Inferior parietal cortex (tissue), 1 donor: Measurements from ENCODE around the gene TIMM17B.
A peak's percentile ranks its signal among the peaks of the same experiment; 100 is the strongest.

ENCODE experiments used
- DNase-seq: peaks from one replicate; pipeline ENCODE4 v3.0.0-alpha.2; 2016; ENCODE audit errors: extremely low spot score

TIMM17B gene

DNA sequence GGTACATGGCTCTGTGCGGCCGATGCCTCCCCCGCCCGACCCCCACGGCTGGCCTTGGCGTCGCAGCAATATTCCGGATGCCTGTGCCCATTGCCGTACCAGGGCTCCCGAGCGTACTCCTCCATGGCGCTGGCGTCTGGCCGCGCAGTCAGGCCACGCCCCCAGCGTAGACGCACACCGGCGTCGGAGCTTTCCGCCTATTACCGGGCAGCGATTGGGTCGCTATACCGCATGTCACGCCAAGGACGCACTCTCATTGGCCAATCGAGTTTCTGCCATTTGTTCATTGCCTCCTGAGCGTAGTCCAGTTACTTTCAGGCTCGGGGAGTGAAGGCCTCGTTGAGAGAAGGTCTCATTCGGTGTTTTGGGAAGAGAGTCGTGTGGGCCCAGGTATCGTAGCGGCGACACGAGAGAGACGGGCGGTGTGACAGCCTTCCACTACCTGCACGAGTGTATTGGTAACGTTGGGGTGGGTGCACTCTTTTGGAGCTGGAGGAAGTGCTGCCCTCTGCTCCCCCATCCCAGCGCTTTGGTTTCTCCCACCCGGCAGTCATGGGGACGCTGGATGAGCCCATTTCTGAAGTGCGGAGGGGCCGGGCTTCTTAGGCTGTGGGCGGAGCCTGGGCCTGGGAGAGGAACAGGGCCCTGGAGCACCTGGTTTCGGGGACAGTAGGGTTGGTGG lies at the start of gene TIMM17B, which contains the start of gene PQBP1:
TIMM17B (minus strand) TSS at position 144 of the 682 bp plus-strand sequence; CDS start at position 125, 19 bp downstream.
PQBP1 (plus strand) TSS at position 306 of the 682 bp plus-strand sequence. CDS start 580 bp downstream, outside the sequence.
- peak; percentile 94 for DNase-seq

DNA sequence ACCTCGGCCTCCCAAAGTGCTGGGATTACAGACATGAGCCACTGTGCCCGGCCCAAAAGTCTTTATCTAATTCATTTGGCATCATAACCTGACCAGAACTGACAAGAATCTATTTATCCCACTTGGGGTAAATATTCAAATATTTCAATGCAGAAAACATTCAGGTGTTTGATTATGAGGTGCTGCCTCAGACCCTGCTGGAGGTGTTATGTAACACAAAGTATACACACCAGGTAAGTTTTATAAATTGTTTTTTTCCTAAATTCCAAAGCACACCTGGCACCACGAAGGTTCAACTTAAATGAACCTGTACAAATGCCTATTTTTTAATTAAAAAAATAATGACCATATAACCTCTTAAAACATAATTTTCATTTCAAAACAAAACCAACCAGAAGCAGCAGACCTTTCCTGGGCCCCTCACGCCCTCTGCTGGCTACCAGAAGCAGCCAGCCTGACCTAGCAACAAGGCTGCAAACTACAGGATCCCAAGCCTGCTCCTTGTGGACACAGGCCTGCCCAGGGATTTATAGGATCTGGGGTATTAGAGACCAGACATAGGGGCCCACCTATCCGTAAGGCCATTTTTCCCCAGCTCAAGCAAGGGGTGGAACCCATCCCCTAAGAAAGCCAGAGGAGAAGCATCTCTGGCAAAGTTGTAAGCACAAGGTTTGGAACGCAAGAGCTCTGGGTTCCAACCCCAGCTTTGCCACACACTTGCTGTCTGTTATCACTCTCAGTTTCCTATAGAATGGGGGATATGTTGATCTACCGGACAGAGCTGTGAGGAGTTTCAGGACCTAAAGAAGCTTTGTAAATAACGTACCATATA lies 48.2 kb upstream of the TIMM17B start:
- DNase-seq = peak; percentile 9

DNA sequence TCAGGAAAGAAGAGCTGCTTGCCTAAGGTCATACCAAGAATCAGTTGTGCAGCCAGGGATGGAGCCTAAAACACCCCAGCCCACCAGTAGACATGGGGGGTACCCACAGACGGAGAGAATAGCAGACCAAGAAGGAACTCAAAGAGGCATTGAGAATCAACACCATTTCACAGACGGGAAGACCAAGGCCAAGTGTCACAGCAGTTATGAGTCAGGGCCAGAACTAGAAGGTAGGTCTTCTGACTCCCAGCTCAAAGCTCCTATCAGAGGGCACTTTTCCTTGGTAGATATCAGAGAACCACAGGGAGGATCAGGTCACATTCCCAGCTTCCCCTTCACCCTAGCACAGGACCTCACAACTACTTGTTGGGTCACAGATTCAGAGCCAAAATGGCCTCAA lies 45.3 kb upstream of the TIMM17B start:
- DNase-seq = no peak

DNA sequence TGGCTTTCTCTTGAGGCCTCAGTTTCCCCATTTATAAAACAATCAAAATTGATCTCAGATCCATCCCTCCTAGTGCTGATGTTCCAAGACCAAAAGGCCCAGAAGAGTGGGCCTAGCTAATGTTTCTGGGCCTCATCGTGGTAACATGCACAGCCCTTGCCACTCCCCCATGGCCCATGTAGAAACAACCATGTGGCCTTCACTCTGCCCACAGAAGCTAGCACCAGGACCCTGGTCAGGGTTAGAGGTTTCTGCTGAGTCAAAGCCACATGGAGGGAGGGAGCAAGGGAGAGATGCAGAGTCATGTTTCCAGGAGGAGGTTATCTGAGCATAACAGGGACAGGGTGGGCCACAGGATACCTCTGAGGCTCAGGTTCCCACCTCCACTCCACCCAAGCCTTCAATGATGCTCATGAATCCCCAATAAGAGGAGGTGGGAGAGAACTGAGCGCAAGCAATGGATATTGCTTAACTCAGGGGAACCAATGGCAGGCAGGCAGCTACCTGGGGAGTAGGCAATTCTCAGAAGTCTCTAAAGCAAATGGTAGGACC lies 42.9 kb upstream of the TIMM17B start:
- DNase-seq = no peak

DNA sequence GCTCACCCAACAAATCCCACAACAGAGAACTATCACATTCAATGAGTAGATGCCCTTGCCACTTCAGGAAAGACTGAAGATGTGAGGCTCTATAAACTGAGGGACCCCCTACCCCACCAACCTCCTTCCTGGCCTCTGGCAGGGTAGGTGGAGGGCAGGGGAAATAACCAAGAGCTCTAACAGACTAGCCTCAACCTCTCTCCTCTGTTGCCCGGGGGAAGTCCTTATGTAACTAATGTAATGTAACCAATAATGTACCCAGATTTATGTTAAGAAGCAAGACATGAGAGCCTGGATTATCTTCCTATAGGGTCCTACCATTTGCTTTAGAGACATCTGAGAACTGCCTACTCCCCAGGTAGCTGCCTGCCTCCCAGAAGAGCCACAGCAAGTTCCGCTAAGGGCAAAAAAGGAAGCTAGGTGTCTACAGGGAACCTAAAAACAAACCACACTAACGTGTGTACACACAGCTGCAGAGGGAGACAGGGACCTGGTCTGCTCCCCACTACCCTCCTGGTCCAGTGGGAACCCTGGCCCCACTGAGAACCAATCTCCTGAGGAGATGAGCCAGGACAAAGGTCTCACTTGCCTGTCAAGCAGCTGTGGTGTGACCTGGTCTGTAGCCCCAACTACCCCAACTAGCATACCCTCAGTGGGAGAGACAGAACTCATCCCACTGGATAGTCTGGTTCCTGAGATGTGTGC lies 42.1 kb upstream of the TIMM17B start:
- DNase-seq = no peak

DNA sequence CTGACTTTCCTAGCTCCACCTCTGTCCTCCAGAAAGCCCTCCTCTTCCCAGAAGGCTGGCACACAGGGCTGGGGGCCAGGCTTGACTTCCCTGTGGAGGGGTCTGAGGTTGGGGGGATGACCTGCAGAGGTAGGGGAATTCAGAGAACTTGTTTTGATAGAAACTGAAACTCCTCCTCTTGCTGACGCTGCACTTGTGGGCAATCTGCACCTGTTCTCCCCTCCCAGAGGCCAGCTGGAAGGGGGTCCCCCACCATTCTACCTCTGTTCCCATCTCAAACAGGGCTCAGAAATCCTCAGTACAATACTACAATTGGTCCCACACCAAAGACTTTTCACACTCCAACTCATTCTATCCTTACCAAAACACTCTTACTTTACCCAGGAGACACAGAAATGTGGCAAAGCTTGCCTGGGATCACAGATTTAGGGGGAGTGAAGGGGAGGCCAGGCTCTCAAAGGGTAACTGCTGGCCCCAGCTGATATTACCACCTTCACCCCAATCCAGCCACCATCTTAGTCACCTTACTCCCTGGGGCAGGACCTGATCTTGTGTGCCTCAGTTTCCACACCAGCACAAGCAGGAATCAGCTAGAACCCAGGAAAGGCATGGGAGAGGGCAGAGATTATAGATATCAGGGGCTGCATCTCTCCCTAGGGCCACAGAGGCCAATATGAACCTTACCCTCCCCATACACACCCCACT lies 41.3 kb upstream of the TIMM17B start:
- no peak for DNase-seq

DNA sequence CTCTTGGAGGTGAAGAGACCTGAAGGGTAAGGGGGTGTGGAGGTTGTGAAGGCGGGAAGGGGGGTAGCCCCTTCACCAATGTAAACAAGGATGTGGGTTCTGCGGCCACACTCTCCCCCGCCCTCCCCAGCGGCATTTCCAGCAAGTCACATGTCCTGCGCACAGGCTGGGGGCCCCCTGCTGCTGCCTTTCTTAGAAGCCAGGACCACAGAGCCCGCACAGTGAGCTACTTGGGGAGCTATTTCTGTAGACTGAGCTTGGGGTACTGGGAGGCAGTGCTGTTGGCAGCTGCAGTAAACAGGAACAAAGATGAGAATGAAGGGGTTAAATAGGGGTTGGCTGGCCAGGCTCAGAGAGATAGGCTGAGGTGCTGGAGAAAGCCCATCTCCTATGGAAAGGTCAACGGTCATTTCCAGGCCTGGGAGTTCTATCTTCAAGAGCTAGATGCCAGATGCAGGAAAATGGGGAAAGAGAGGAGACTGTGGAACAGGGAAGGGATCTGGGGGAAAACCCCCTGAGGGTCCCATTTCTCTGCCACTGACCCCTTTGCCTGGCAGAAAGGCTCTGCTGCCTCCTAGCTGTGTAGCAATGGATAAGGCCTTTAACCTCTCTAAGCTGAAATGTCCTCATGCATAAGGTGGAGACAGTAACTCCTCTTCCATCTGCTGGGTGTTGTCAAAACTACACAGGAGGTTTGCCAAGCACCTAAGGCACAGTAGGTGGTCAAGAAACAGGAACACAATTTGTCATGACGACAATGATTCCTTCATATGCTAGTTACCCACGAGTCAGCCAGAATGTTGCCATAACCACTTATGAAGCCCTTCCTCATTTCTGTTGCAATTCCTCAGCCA lies 39.7 kb upstream of the TIMM17B start:
- DNase-seq = no peak

DNA sequence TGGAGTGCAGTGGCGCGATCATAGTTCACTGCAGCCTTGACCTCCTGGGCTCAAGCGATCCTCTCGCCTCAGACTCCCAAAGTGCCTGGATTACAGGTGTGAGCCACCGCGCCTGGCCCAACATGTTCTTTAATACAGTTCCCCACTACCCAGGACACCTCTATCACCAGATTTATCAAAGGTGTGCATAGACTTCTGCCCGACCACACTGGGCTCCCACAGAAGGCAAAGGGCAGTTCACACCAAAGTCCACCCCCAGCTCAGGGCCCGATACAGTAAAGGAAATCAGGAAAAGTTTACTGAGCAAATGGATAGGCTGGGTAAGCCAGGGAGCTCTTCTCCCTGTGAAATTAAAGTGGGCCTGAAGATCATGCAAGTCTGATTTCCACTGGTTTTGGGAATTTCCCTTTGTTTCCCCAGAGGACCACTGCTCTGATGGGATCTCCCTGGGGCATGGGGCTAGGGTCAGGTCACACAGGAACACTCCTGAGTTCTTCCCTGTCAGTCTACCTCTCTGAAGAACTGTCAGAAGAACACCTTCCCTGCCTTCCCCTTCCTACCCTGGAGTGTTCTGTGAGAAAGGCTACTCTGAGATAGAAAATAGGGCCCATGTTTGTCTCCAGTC lies 39.0 kb upstream of the TIMM17B start:
- no peak for DNase-seq

DNA sequence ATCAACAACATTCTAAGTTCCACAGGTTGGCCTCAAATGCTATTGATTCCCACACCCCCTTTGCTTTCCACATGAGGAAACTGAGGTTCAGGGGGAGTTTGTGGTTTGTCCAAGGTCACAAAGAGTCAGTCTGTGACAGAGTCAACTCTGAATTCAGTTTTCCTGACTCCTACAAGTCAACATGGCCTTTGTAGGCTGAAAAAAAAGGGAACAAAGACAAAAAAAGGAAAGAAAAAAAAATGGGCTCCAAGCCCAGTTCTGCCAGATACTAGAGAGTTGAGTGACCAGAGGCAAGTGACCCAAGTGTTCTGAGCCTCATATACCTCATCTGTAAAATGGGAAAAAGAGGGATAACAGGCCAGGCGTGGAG lies 37.7 kb upstream of the TIMM17B start:
- no peak for DNase-seq

DNA sequence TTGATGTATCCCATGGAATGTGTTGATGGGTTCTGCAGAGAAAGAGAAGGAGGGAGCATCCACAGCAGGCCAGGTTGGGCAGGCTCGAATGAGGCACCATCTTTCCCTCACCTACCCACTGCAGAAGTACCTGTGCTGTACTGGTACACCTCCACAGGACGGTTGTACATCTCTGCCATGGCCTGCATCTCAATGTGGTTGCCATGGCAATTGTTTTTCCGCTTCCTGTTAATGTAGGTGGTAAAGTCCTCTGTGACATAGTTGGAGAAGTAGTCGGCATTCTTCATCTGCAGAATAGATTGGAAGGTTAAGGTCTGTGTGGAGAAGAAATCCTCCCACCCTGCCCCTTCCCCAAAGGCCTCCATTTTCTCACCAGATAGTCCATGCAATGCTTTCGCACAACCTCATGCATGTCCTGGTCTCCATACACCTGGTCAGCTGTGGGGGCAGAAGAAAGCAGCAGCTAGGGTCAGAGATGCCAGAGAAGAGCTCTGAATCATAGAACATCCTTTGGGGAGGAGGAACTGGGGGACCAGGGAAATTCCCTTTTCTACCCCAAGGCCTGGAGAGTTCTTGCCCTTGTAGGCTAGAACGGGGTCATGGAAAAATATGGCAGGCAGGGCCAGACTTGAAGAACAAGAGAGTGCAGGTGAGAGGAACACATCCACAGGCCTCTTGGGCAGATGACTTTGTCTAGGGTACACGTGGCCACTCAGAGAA lies 37.2 kb upstream of the TIMM17B start:
- DNase-seq = no peak

DNA sequence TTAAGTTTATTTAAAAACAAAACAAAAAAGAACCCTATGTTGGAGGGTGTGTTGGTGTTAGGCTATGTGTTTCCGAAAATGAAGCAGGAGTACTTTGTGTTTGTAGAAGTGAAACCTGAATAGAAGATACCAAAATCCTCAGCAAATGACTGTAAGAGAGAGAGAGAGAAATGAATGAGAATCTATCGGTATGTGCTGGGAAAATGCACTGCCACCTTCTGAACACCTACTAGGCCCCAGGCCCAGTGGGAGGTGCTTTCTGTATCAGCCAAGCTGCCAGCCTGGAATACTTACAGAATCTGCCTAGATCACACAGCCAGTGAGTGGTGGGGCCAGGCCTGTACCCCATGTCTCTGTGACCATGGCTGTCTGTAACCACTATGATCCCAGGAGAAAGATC lies 36.2 kb upstream of the TIMM17B start:
- no peak for DNase-seq

DNA sequence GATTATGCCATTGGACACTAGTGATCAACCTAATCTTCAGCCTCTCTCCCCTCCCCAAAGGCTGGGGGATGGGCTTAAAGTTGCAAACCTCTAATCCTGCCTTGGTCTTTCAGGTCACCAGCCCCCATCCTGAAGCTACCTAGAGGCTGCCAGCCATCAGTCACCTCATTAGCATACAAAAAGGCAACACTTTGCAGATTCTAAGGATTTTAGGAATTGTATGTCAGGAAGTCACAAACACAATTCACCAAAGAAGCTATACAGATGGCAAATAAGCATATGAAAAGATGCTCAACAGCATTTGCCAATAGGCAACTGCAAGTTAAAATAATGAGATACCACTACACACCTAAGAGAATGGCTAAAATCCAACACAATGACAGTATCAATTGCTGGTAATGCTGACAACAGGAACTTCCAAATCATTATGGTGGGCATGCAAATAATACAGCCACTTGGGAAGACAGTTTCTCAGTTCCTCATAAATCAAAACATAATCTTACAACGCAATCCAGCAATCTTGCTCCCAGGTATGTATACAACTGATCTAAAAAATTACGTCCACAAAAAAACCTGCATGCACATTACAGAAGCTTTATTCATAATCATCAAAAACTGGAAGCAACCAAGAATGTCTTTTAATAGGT lies 30.3 kb upstream of the TIMM17B start:
- no peak for DNase-seq

DNA sequence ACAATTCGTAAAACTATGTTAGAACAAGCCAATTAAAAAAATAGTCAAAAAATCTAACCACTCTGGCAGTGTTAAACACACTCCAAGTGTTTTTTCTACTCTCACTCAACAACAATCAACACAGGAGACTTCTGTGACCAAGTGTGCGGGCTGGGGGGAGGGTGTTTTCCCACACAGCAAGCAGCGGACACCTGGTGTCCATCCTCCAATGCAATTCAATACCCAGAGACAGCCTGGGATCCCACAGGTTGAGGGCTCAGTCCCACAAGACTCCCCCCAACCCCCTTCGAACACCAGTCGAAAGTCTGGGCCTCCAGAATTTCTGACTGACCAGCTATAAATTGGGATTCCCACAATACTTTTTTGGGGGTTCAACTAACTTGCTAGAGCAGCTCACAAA lies 29.6 kb upstream of the TIMM17B start:
- no peak for DNase-seq

DNA sequence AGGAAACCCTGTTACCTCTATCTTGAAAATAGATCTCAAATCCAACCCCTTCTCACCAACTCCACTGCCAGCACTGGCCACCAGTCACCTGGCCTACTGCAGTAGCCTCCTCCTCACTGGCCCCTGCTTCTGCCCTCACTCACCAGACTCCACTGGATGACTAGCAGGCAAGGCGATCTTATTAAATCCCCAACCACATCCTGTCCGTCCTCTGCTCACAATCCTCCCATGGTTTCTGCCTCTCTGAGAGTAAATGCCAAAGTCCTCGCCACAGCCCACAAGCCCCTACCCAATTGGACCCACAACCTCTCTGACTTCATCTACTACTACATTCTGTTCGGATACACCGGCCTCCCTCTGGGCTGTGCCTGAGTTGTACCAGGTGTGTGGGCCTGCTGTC lies 26.7 kb upstream of the TIMM17B start:
- no peak for DNase-seq

DNA sequence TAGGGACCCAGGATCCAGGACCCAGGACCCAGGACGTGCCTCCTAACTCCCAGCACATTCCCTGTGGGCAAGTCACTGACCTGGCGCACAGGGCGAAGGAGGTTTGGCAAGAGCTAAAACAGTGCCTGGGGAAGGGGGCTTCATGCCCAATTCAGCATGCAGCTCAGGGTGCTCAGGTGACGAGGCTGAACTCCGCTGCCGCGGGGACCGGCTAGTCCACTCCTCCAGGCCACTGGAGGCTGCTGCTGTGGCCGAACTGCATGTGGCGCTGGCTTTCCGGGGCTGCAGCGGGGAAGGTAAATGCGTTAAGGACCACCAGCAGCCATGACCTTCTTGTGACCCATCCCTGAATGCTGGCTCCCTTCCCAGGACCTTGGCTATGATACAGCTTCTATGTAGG lies 26.2 kb upstream of the TIMM17B start:
- DNase-seq = no peak

DNA sequence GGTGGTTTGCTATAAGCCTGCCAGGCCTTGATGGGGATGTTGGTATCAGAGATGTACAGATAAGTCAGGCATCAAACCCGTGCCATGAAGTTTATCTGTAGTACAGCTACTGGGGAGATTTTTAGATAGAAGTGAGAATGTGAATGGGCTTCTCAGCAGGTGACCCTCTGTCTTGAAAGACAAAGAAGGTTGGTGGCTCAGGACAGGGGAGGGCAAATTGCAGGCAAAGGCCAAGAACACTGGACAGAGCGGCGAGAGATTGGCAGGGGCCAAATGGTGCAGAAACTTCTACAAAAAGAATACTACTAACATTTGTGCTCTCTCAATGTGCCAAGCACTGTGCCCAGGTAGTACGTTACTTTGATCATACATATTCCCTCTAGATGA lies 23.1 kb upstream of the TIMM17B start:
- no peak for DNase-seq

DNA sequence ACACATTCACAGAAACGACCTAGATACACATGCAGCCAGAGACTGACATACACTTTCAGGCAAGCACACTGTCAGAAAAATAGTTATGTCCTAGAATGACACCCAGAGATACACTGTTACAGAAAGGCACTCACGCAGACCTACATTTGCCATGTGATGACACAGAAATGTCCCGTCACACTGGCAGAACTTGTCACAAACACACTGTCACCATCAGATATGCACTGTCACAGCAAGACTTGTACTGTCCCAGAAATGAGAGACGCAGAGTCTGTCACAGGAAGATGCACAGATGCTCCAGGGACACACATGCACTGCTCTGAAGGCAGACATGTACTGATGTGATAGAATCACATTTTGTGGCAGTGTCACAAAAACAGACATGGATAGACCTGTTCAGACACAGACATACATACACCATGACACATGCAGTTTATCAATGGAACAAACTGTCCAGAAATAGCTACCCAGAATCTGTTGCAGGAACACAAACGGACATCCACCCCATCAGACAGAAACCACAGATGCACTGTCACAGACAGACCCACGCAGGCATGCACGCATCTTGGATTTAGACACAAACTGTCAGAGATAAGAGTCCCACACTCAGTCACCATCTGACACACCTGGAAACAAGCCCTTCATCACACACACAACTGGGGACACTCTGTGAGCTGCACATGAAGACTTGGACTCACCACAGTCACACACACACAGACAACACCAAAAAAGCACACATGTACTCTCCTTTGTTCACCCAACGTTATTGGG lies 22.6 kb upstream of the TIMM17B start:
- no peak for DNase-seq

DNA sequence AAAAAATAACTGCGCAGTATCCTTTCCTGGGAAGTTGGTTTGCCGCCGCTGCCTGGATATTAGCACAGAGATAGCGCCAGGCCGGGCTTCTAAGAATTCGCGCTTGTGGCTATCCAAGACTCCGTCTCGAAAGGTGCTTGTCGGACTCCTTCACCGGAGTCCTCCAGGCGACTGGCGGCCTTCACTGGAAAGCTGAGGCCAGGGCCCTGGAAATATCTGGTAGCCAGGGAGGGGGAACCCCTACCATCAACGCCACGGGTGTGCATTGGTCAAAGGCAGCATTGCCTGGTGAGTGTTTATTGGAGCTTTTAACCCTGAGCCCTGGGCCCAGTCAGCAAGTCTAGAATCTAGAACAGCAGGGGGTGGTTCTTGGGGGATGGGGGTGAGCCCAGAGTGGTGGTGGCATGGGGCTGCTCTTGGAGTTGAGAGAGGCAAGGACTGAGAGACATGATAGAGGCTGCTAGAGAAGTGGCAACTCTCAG lies 21.8 kb upstream of the TIMM17B start:
- DNase-seq = no peak
